ENCODE data around the gene DCHS1.

Gene DCHS1

DNA sequence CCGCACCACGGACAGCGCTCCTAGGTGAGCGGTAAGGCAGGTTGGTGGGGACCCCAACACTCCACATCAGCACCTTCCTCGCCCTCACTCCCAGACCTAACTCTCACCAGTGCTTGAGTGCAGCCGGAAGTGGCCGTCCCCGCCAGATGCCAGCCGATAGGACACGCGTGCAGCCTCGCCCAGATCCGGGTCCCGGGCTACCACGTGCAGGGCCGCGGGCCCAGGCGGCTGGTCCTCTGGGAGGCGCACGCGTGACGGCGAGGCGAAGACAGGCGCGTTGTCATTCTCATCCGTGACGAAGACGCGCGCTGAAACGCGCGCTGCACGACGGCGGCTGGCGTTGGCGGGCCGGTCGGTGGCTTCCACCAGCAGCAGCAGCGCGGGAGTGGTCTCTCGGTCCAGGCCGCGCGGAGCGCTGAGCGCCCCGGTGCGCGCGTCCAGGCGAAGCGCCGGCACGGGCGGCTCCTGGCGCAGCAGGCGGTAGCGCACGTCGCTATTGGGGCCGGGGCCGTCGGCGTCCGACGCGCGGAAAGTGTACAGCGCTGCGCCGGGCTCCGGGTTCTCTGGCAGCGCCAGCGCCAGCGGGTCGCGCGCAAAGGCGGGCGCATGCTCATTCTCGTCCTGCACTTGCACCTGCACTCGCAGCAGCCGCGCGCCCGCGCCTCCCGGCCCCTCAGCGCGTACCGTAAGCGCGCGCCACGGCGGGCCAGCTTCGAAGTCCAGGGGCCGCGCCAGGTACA is 25.5 kb downstream of the DCHS1 start:
- H3K9me3 ChIP-seq (ENCODE audit: control extremely low read depth in 1 of 5, control insufficient read depth in 4 of 5, insufficient read depth in 2 of 5, low read depth in 1 of 5, low read length in 4 of 5), result no peaks in the 10 kb centered on the region
- no peaks in the 10 kb centered on the region for H3K27me3 ChIP-seq (replicated peaks in 2 of 5; ENCODE audit: control insufficient read depth in 4 of 5, insufficient read depth in 5 of 5, low read length in 4 of 5)
- ChIA-PET POLR2A (no interaction called here), CTCF (interaction anchor here (1.2 to 1.3 kb wide), 3 partner anchors 9 to 53 kb away, joined by 3 to 5 read pairs (median 3); partner anchors contain the start of gene MRPL17)
- H3K4me1 ChIP-seq (ENCODE audit: control extremely low read depth in 1 of 4, control insufficient read depth in 4 of 4, insufficient read depth in 4 of 4, low read length in 3 of 4), result peaks cover 0 to 9% (median 4%) of the 10 kb centered on the region in 4 experiments
- 96% methylated on average over 86 of the region's 102 CpGs for WGBS (ENCODE audit: insufficient coverage)
- no peak overlapping the region for H3K4me3 ChIP-seq (ENCODE audit: control insufficient read depth in 1 of 7, extremely low read depth in 1 of 7, insufficient read depth in 4 of 7, low read depth in 2 of 7, low read length in 6 of 7)
- DNase-seq, result no peak
- no peak overlapping the region for H3K27ac ChIP-seq (ENCODE audit: insufficient read depth in 1 of 2, low read depth in 1 of 2, low read length in 2 of 2, poor library complexity in 1 of 2, severe bottlenecking in 2 of 2)
- peaks cover 0 to 44% (median 6%) of the 10 kb centered on the region in 4 experiments for H3K36me3 ChIP-seq (ENCODE audit: control insufficient read depth in 4 of 4, insufficient read depth in 4 of 4, low read length in 3 of 4)

GRCh38 chr11:6629573-6629891 is 26.1 kb downstream of the DCHS1 start:
- no peaks in the 10 kb centered on the region for H3K27me3 ChIP-seq (replicated peaks in 2 of 5; ENCODE audit: control insufficient read depth in 4 of 5, insufficient read depth in 5 of 5, low read length in 4 of 5)
- no peak for DNase-seq
- H3K4me1 ChIP-seq (ENCODE audit: control extremely low read depth in 1 of 4, control insufficient read depth in 4 of 4, insufficient read depth in 4 of 4, low read length in 3 of 4), result peaks cover 0 to 3% (median 0%) of the 10 kb centered on the region in 4 experiments
- H3K4me3 ChIP-seq (ENCODE audit: control insufficient read depth in 1 of 7, extremely low read depth in 1 of 7, insufficient read depth in 4 of 7, low read depth in 2 of 7, low read length in 6 of 7), result no peak overlapping the region
- CTCF ChIA-PET, result interaction anchor here (1.2 to 1.3 kb wide), 2 partner anchors 11 to 54 kb away, joined by 3 read pairs; partner anchors contain the start of gene MRPL17
- POLR2A ChIA-PET, result no interaction called here
- H3K36me3 ChIP-seq (ENCODE audit: control insufficient read depth in 4 of 4, insufficient read depth in 4 of 4, low read length in 3 of 4), result peaks cover 0 to 49% (median 7%) of the 10 kb centered on the region in 4 experiments
- H3K27ac ChIP-seq (ENCODE audit: insufficient read depth in 1 of 2, low read depth in 1 of 2, low read length in 2 of 2, poor library complexity in 1 of 2, severe bottlenecking in 2 of 2), result no peak overlapping the region
- 97% methylated on average over 14 of the region's 24 CpGs for WGBS (ENCODE audit: insufficient coverage)
- no peaks in the 10 kb centered on the region for H3K9me3 ChIP-seq (ENCODE audit: control extremely low read depth in 1 of 5, control insufficient read depth in 4 of 5, insufficient read depth in 2 of 5, low read depth in 1 of 5, low read length in 4 of 5)

- H3K27me3 ChIP-seq (replicated peaks in 2 of 5; ENCODE audit: control insufficient read depth in 4 of 5, insufficient read depth in 5 of 5, low read length in 4 of 5), result no peaks in the 10 kb centered on the region
- POLR2A ChIA-PET, result no interaction called here
- peaks cover 0 to 53% (median 7%) of the 10 kb centered on the region in 4 experiments for H3K36me3 ChIP-seq (ENCODE audit: control insufficient read depth in 4 of 4, insufficient read depth in 4 of 4, low read length in 3 of 4)
- CTCF ChIA-PET, result interaction anchor here (0.8 to 1.3 kb wide), 3 partner anchors 10 to 55 kb away, joined by 3 read pairs; partner anchors contain the start of gene MRPL17
- no peak for DNase-seq
- H3K4me3 ChIP-seq (ENCODE audit: control insufficient read depth in 1 of 7, extremely low read depth in 1 of 7, insufficient read depth in 4 of 7, low read depth in 2 of 7, low read length in 6 of 7), result no peak overlapping the region
- WGBS (ENCODE audit: insufficient coverage), result 95% methylated on average over 4 of the region's 4 CpGs
- H3K4me1 ChIP-seq (ENCODE audit: control extremely low read depth in 1 of 4, control insufficient read depth in 4 of 4, insufficient read depth in 4 of 4, low read length in 3 of 4), result peaks cover 0 to 3% (median 0%) of the 10 kb centered on the region in 4 experiments
- no peaks in the 10 kb centered on the region for H3K9me3 ChIP-seq (ENCODE audit: control extremely low read depth in 1 of 5, control insufficient read depth in 4 of 5, insufficient read depth in 2 of 5, low read depth in 1 of 5, low read length in 4 of 5)
- no peak overlapping the region for H3K27ac ChIP-seq (ENCODE audit: insufficient read depth in 1 of 2, low read depth in 1 of 2, low read length in 2 of 2, poor library complexity in 1 of 2, severe bottlenecking in 2 of 2)
Measured at GRCh38 chr11:6628526-6628925, 27.1 kb downstream of the DCHS1 start.

GRCh38 chr11:6627762-6628241 is 27.8 kb downstream of the DCHS1 start:
- no peak overlapping the region for H3K27ac ChIP-seq (ENCODE audit: insufficient read depth in 1 of 2, low read depth in 1 of 2, low read length in 2 of 2, poor library complexity in 1 of 2, severe bottlenecking in 2 of 2)
- POLR2A ChIA-PET, result no interaction called here
- peaks cover 0 to 54% (median 6%) of the 10 kb centered on the region in 4 experiments for H3K36me3 ChIP-seq (ENCODE audit: control insufficient read depth in 4 of 4, insufficient read depth in 4 of 4, low read length in 3 of 4)
- H3K4me3 ChIP-seq (ENCODE audit: control insufficient read depth in 1 of 7, extremely low read depth in 1 of 7, insufficient read depth in 4 of 7, low read depth in 2 of 7, low read length in 6 of 7), result no peak overlapping the region
- WGBS (ENCODE audit: insufficient coverage), result 83% methylated on average over 1 of the region's 2 CpGs
- H3K4me1 ChIP-seq (ENCODE audit: control extremely low read depth in 1 of 4, control insufficient read depth in 4 of 4, insufficient read depth in 4 of 4, low read length in 3 of 4), result peaks cover 0 to 3% (median 0%) of the 10 kb centered on the region in 4 experiments
- peak in 1 of 3 donors; percentile 27 for DNase-seq
- H3K27me3 ChIP-seq (replicated peaks in 2 of 5; ENCODE audit: control insufficient read depth in 4 of 5, insufficient read depth in 5 of 5, low read length in 4 of 5), result no peaks in the 10 kb centered on the region
- CTCF ChIA-PET, result interaction anchor here (1.2 kb wide), 2 partner anchors 12 to 14 kb away, joined by 3 to 5 read pairs; no protein-coding TSS in a partner anchor
- no peaks in the 10 kb centered on the region for H3K9me3 ChIP-seq (ENCODE audit: control extremely low read depth in 1 of 5, control insufficient read depth in 4 of 5, insufficient read depth in 2 of 5, low read depth in 1 of 5, low read length in 4 of 5)

DNA sequence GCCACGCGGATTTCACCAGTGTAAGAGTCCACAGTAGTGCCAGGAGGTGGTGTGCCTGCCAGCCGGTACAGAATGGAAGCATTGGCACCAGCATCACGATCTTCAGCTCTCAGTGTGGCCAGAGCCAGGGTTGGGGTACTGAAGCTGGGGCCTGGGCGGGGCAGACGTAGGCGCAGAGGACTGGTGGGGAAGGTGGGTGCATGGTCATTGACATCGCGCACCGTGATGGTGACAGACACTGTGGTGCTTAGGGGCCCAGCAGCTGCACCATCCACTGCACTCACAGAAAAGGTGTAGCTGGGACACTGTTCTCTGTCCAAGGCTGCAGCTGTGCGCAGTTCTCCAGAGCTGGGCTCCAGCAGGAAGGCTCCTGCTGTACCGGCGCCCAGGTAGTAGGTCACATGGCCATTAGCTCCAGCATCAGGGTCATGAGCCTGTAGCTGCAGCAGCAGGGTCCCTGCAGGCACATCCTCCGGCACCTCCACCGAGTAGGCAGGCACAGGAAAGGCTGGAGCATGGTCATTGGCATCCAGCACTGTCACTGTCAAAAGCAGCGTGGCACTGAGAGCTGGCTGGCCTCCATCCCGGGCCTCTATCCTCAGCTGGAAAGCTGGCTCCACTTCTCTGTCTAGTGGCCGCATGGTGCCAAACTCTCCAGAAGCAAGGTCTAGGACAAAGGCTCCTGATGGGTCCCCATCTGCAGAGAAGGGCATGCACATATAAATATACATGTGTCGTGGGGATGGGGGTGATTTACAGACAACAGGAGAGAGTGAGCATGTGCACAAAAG is 28.4 kb downstream of the DCHS1 start:
- no peaks in the 10 kb centered on the region for H3K4me1 ChIP-seq (ENCODE audit: control extremely low read depth in 1 of 4, control insufficient read depth in 4 of 4, insufficient read depth in 4 of 4, low read length in 3 of 4)
- H3K9me3 ChIP-seq (ENCODE audit: control extremely low read depth in 1 of 5, control insufficient read depth in 4 of 5, insufficient read depth in 2 of 5, low read depth in 1 of 5, low read length in 4 of 5), result no peaks in the 10 kb centered on the region
- H3K27me3 ChIP-seq (replicated peaks in 2 of 5; ENCODE audit: control insufficient read depth in 4 of 5, insufficient read depth in 5 of 5, low read length in 4 of 5), result no peaks in the 10 kb centered on the region
- no peak overlapping the region for H3K27ac ChIP-seq (ENCODE audit: insufficient read depth in 1 of 2, low read depth in 1 of 2, low read length in 2 of 2, poor library complexity in 1 of 2, severe bottlenecking in 2 of 2)
- H3K36me3 ChIP-seq (ENCODE audit: control insufficient read depth in 4 of 4, insufficient read depth in 4 of 4, low read length in 3 of 4), result peaks cover 0 to 53% (median 6%) of the 10 kb centered on the region in 4 experiments
- DNase-seq, result no peak
- CTCF ChIA-PET, result interaction anchor here (1.2 kb wide), 2 partner anchors 13 kb away, joined by 3 to 5 read pairs; no protein-coding TSS in a partner anchor
- no peak overlapping the region for H3K4me3 ChIP-seq (ENCODE audit: control insufficient read depth in 1 of 7, extremely low read depth in 1 of 7, insufficient read depth in 4 of 7, low read depth in 2 of 7, low read length in 6 of 7)
- WGBS (ENCODE audit: insufficient coverage), result 85% methylated on average over 17 of the region's 19 CpGs
- POLR2A ChIA-PET, result no interaction called here

- Histone ChIP-seq H3K36me3 (ENCODE audit: control insufficient read depth in 4 of 4, insufficient read depth in 4 of 4, low read length in 3 of 4) (peaks cover 0 to 50% (median 6%) of the 10 kb centered on the region in 4 experiments), H3K27me3 (replicated peaks in 2 of 5; ENCODE audit: control insufficient read depth in 4 of 5, insufficient read depth in 5 of 5, low read length in 4 of 5) (no peaks in the 10 kb centered on the region), H3K27ac (ENCODE audit: insufficient read depth in 1 of 2, low read depth in 1 of 2, low read length in 2 of 2, poor library complexity in 1 of 2, severe bottlenecking in 2 of 2) (no peak overlapping the region), H3K9me3 (ENCODE audit: control extremely low read depth in 1 of 5, control insufficient read depth in 4 of 5, insufficient read depth in 2 of 5, low read depth in 1 of 5, low read length in 4 of 5) (no peaks in the 10 kb centered on the region), H3K4me3 (ENCODE audit: control insufficient read depth in 1 of 7, extremely low read depth in 1 of 7, insufficient read depth in 4 of 7, low read depth in 2 of 7, low read length in 6 of 7) (no peak overlapping the region), H3K4me1 (ENCODE audit: control extremely low read depth in 1 of 4, control insufficient read depth in 4 of 4, insufficient read depth in 4 of 4, low read length in 3 of 4) (peaks cover 0 to 1% (median 0%) of the 10 kb centered on the region in 4 experiments)
- WGBS (ENCODE audit: insufficient coverage), result 94% methylated on average over 15 of the region's 17 CpGs
- POLR2A ChIA-PET, result no interaction called here
- no peak for DNase-seq
- CTCF ChIA-PET, result interaction anchor here (1.7 kb wide), 1 partner anchor 24 kb away, joined by 5 read pairs; no protein-coding TSS in a partner anchor
Measured at GRCh38 chr11:6625832-6626420, 29.7 kb downstream of the DCHS1 start.
